HG03432 (cell line): ENCODE results near the gene PATJ.
"Not testable (repeated sequence)": the region's sequence is repeated elsewhere in the genome, so short reads cannot be mapped to it uniquely, and the experiment has no call there.

Experiments used
- ATAC-seq: cut with Tn5 transposase; IDR thresholded peaks from one replicate; pipeline ENCODE4 v1.9.1; 2021; ENCODE audit warnings: mild to moderate bottlenecking, moderate library complexity; ENCODE audit not compliant: unreplicated experiment

The PATJ gene

DNA sequence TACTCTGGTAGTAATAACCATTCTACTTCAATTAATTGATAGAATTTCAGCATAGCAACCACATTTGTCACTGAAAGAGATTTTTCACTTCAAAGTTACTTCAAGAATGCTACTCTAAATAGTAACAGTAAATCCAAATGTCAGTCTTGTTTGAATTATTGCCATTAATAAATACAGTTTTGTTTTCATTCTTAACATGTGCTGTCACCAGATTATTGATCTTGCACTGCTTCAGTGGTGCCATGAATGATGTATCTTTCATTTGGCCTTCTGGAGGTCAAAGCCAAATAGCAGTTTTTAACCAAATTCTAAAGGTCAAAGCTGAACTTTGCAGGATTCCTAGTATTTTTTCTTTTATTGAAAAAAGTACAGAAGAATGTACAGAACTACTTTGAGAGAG is 199.5 kb downstream of the PATJ start:
- no peak for ATAC-seq

DNA sequence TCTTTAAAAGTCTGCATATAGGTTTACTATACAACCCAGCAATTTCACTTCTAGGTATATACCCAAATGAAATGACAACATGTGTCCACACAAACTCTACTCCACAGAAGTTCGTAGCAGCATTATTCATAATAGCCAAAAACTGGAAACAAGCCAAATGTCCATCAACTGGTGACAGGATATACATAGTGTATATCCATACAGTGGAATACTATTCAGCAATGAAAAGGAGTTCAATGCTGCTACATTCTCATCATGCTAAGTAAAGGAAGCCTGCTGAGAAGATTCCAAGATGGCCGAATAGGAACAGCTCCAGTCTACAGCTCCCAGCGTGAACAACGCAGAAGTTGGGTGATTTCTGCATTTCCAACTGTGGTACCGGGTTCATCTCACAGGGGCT is 200.6 kb downstream of the PATJ start:
- no peak for ATAC-seq

DNA sequence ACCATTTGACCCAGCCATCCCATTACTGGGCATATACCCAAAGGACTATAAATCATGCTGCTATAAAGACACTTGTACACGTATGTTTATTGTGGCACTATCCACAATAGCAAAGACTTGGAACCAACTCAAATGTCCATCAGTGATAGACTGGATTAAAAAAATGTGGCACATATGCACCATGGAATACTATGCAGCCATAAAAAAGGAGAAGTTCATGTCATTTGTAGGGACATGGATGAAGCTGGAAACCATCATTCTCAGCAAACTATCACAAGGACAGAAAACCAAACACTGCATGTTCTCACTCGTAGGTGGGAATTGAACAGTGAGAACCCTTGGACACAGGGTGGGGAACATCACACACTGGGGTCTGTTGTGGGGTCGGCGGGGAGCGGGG is 206.4 kb downstream of the PATJ start:
- ATAC-seq, result not testable (repeated sequence)

DNA sequence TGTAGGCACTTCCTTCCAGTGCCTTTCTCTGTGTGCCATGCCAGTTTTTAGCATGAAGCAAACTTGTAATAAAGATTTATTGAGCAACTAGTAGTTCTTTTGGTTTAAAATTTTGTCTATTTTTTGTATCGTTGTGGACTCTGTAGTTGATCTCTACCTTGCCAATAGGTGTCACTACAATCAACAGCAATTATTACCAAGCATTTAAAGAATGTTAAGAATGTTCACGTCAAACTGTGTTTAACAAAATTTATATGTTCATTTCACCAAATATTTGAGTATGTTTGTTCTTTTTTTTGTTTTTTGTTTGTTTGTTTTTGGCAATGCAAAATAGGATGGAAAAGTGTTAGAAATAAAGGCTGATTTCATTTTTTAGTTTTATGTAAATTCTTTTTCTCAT is 208.1 kb downstream of the PATJ start:
- ATAC-seq, result no peak

DNA sequence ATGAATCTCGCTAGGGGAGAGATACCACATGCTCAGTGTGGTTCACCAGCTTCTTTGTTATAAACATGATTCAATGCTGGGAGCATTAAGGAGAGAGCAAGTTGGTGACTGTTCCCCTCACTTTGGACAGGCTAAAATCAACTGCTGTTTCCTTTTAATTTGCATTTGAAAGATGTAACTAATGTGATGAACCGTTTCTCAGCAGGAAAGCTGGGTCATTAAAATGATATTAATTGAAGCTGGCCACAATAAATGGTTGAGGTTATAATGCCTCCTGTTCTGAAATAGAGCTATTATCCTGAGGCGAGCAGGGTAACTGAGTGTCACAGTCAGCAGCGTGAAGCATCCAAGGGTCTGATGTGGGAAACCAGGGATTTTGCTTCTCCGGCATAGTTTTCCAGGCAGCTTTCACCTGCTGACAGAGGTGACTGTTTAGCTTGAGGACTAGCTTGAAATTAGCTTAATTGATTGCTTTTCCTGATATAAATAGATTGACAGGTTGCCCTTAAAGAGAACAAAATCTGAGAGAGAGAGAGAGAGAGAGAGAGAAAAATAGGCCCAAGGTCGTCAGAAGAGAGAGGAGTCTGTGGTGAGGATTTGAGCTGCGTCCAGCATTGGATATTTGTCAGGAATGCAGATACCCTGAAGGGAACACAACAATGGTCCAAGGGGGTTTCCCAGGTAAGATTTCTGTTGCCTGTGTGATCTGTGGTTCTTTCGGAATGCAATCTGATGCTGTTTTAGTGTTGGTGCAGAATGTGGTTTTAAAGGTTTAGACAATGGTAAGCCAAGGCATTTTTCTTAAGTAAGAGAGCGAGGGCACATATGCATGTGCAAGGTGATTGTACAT is 209.7 kb downstream of the PATJ start:
- no peak for ATAC-seq

DNA sequence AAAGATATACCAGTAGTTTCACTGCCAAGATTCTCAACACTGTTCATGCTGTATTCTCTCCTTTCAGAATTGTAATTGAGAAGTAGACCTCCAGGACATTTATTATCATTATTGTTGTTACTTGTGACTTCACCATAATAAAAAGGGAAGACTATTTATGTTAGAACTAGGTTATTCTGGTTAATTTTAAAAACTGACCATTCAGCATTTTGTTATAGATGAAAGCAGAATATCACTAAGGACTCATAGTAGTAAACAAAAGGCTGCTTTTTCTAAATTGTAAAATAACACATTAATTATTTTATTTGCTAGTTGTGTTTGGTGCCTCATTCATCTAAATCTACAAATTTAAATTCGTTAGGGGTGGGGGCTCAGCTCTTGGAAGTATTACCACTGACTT is 210.4 kb downstream of the PATJ start:
- ATAC-seq, result no peak

DNA sequence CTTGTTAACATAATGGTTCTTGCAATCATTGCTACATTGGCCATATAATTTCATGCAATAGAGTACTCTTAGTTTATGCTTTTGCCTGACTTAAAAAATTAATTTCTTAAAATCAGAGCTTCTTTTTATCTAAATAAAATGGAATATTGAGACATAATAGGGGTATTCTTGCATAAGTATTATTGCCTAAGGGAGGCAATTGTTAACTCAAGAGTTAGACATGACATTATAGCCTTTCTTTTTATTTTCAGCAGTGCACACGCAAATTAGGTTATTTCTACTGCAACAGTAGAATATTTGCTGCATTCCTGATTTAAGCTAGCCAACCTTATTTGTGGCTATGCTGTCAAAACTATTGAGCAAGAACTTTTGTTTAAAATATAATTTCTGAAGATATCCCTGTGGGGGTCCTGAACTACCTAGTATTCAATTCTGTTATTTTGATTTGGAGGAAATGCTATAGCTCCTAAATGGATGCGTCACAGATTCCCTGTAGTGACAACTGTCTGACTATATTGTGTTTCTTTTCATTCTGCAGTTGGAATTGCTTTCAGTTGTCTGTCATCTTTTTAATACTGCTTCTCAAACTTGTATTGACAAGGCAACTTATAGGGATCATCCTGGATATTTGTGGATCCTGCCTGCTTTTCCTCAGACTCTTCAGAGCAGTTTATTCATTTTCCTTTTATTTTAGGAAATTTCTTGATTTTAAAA is 211.0 kb downstream of the PATJ start:
- no peak for ATAC-seq

DNA sequence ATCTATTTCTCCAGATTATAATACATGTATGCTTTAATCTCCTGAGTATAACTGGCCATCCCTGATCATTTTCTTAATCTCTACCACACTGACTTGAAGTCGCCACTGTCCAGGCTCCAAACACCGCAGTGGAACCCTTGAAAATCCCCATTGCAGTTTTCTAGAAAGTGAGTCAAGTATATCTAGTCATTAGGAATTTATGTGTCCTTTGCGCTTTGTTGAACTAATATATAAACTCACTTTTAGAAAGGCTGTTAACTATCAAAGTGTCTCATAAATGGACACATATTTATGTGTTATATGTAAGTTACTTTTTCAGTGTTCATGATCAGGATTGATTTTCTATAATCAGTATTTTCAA is 211.5 kb downstream of the PATJ start:
- ATAC-seq, result no peak

DNA sequence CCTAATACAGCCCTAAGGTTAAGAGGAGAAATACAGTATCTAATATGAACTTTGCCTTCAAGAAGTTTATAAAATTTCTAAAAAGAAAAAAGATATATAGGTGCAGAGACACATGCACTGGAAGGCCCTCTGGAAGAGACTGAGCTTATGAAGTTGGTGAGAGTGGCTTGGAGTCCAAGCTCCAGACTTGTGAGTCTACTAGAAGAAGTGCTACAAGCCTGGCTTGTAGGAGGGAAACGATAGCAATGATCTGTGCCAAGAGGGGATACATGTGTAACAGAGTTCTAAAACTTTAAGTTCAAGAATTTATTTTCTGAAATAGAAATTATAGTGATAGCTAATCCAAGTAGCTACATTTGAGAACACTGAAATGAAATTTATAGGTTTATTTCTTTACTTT is 213.0 kb downstream of the PATJ start:
- ATAC-seq, result no peak

DNA sequence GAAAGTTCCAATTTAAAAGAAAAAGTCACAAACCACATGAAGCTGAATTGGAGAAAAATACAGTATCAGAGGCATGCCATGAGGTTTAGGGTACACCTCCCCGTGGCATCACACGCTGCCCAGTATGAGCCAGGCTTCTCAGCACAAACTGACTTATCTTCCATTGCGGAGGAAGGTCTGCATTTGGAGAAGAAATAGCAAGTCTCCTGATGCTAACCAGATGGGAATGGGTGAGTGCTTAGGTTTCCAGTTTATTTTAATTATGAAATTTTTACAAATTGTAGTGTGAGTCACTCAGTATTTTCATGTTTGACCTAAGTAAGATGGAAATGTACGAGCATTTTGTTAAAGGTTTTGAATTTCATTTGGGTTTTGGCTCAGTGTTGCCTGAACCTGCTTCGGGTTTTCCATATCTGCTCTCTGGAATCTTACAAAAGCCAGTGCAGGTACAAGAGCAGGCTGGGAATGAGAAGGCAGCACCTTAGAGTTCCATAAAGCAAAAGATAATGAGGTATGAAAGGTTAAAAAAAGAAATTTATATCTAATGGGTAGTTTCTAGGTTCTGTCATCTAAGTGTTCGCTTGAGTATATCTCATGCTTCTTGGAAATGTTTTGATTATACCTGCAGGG is 213.9 kb downstream of the PATJ start:
- ATAC-seq, result no peak

DNA sequence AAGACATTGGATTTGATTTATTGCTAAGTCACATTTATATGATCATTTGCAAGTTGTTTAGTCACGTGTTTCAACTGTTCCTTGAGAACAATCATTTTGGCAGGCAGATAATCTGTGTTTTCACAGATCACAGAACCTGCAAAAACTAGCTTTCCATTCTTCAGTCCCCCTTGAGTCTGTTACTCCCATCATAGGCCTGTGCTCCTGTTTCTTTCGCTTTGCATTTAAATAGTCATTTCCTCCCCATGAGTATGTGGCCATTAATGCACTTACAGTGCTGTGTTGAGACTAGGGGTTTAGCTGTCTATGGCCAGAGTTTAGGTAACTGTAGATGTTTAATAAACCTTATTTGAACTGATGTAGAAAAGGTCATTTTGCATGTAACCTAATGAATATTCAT is 214.5 kb downstream of the PATJ start:
- ATAC-seq, result no peak

DNA sequence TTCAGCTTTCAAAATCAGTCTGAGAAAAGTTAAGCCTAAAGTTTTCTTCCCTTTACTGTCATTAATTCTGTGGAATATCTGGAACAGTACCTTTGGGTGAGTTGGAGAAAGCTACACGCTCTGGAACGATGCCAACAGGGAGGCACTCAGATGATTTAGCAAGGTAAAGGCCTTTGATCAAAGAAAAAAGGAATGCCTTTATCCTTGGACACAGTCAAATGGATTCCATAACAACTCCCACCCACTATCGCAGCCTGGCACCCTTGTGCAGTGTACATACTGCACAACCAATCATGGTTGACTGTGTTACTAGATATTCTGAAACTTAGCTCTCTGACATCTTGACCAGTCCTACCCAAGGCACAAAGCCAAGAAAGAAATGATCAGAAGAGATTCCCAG is 218.7 kb downstream of the PATJ start:
- ATAC-seq, result no peak

DNA sequence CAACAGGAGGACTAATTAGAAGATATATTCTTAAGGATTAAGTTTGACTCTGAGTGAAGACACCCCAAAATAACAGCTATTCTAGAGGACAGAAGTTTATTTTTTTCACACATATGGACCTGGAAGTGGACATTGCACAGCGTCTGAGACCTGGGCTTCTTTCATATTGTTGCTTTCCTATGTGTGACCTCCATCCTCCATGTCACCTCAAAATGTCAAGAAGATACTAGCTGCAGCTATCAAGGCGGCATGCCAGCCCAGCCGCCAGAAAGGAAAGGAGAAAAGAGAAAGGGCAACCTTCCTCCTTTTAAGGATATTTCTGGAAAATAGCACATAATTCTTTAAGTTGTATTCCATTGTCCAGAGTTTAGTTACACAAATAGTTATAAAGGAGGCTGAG is 220.4 kb downstream of the PATJ start:
- no peak for ATAC-seq

DNA sequence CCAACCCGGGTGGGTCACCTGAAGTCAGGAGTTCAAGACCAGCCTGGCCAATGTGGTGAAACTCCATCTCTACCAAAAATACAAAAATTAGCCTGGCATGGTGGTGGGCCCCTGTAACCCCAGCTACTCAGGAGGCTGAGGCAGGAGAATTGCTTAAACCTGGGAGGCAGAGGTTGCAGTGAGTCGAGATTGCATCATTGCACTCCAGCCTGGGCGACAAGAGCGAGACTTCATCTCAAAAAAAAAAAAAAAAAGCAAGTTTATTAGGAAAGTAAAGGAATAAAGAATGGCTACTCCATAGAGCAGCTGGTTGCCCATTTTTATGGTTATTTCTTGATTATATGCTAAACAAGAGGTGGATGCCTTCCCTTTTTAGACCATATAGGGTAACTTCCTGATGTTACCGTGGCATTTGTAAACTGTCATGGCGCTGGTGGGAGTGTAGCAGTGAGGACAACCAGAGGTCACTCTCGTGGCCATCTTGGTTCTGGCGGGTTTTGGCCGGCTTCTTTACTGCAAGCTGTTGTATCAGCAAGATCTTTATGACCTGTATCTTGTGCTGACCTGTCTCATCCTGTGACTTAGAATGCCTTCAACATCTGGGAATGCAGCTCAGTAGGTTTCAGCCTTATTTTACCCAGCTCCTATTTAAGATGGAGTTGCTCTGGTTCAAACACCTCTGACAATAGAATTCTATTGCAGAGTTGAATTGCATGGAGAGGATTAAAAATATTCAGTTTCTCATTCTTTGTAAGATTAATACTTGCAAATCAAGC is 224.4 kb downstream of the PATJ start:
- ATAC-seq, result not testable (repeated sequence)

DNA sequence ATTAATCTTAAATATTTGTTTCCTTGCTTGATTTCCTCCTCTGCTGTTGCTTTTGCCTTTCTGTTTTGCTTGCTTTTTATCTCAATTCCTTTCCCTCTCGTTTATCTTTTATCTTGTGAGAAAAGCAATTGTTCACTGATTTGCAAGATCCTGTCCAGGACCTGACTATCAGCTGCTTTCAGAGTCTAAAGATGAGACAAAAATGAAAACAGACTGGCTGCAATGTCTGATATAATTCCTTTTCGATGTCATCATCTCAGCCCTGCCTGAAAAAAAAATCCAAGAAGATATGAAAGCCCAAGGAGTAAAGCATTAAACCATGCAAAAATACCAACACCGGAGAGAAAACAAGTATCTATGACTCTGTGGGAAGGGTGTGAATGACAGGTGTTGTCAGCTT is 225.5 kb downstream of the PATJ start:
- no peak for ATAC-seq

DNA sequence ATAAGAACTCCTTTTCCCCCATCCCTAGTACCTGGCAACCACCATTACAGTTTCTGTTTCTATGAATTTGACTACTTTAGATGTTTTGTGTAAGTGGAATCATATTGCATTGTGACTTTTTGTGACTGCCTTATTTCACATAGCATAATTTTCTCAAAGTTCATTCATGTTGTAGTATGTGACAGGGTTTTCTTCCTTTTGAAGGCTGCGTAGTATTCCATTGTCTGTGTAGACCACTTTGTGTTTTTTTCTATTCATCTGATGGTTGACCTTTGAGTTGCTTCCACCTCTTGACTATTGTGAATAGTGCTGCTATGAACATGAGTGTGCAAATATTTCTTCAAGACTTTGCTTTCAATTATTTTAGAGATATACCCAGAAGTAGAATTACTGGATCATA is 226.6 kb downstream of the PATJ start:
- ATAC-seq, result no peak

DNA sequence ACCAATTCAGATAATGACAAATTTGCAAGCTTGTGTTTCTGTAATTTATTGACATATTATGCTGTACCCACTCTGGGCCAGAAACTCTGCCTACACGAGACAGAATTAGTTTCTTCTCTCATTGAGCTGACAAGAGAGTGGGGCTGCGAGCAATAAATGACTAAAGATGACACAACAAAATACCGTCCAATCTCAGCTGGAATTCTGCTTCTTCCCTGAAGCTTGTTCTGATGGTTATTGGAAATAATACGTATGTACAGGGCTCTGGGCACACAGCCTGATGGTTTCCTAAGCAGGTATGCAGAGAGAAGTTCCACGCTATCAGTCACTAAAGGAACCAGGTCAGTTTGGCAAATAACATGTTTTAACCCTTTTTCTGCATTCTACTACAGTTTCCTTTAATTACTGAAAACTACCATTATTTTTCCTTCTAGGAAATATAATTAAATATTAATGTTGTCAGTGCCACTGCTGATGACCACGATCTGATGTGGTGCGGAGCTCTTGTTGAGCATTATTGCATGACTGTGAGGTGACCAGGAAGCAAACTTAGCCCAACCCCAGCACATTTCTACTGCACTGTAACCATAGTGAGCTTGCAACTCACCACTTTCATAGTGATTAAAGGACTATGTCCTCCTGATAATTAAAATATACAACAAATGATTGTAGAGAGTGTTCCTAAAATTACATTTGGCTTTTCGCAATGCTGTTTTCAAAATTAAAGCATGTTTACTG is 231.0 kb downstream of the PATJ start:
- no peak for ATAC-seq

DNA sequence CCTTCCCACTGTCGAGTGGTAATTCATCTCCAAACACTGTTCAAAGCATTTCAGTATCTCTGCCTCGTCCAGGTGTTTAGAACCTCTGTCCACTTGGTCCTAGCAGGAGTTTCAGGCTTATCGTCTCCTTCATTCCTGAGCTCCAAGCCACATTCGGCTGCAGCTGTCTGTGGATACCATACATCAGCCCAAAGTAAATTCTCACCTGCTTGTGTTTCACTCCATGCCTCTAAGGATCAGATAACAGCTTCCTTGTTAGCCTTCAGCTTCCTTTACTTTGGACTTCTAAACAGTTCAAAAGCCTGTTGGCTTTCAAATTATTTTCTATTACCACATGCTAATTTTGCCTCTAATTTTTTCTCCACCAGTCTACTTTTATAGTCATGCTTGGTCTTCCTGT is 233.4 kb downstream of the PATJ start:
- ATAC-seq, result no peak

DNA sequence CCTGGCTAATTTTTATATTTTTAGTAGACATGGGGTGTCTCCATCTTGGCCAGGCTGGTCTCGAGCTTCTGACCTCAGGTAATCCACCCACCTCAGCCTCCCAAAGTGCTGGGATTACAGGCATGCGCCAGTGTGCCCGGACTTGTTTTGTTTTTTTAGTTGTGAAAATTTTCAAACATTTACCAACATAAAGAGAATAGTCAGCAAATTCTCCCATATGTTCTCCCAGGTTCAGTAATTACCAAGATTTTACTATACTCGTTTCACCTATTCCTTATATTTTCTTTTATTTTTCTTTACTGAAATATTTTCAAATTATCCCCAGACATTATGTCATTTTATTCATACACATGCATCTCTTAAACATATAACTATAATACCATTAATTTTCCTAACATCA is 234.3 kb downstream of the PATJ start:
- ATAC-seq, result no peak

DNA sequence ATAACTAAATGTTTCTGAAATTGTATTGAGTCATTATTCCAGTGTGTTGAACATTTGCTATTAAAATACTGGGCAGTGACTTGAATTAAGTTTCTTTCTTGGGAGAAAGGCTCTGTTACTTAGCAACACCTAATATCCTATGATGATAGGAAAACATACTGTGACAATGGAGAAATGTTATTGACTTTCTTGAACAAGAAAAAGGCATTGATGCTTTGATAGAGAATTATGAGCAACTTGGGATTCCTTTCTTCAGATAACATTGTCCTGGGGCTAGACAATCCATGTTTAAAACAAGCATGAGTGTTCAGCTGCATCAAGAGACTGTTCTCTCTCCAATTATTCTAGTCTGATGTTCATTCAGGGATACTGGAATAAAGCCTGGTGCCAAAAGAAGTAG is 236.5 kb downstream of the PATJ start:
- no peak for ATAC-seq

DNA sequence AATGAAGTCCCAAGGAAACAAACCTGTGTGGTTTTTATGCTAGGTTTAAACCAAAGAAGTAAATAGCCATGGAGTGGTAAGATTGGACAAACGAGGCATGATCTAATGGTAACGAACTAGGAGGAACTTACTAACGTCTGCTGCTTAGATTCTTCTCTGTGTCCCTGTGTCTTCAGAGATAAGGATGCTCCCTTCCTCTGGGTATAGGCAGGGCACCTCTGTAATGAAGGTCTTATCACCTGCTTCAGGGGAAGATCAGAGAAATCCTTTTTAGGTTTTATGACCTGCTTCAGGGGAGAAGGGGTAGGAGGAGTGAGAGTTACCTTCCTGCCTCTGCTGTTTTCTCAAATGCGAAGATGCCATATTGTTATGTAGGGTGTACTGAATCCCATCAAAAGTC is 237.4 kb downstream of the PATJ start:
- ATAC-seq, result no peak
